CD4-positive, alpha-beta T cell (primary cell): Measurements from ENCODE around the gene PRRX2. TPM values are rescaled to one million over a fixed set of nuclear protein-coding genes. Genes with fewer than 3 reads are reported as not detected.
A peak's percentile ranks its signal among the peaks of the same experiment; 100 is the strongest.

Source experiments
- ATAC-seq: fragments of 200-7000 bp; cut with Tn5 transposase; one replicate; pipeline ENCODE4 v1.10.0; 2022; ENCODE audit warnings: mild to moderate bottlenecking; ENCODE audit not compliant: poor library complexity
- CTCF ChIA-PET: fragments of 350-600 bp; sonication (Branson Sonifier 250); formaldehyde crosslinking; loops from one replicate; lab custom pipeline; 2021; ENCODE audit warnings: antibody characterized with exemption, inconsistent platforms; lab: Charles Lee
- POLR2A ChIA-PET: fragments of 350-600 bp; sonication (Branson Sonifier 250); formaldehyde crosslinking; loops from one replicate; lab custom pipeline; 2021; ENCODE audit warnings: antibody characterized with exemption, inconsistent platforms; lab: Charles Lee
- DNase-seq, 14 experiments: peaks; one replicate each; pipeline ENCODE4 v3.0.0-alpha.2; 2013 to 2020; ENCODE audit warnings: mixed read lengths in 2 of 14
- H3K27ac ChIP-seq, 2 donors: one replicate each; pipeline versions ENCODE4 v1.5.1 to v1.7.0; 2013; ENCODE audit warnings: low read length in 2 of 2, low read depth in 1 of 2, mild to moderate bottlenecking in 1 of 2
- H3K27me3 ChIP-seq, 2 experiments: 1 replicate in 1 of 2; 2 replicates in 1 of 2; pipeline versions ENCODE4 v1.6.1 to v1.7.0; 2013; ENCODE audit warnings: low read length in 2 of 2, control low read depth in 1 of 2, mild to moderate bottlenecking in 1 of 2, moderate library complexity in 1 of 2; ENCODE audit not compliant: insufficient read depth in 2 of 2, control insufficient read depth in 1 of 2
- H3K36me3 ChIP-seq: one replicate; pipeline ENCODE4 v1.6.1; 2013; ENCODE audit warnings: low read length, control low read depth; ENCODE audit not compliant: insufficient read depth
- H3K4me1 ChIP-seq: one replicate; pipeline ENCODE4 v1.6.1; 2013; ENCODE audit warnings: low read length, control low read depth; ENCODE audit not compliant: insufficient read depth
- H3K4me3 ChIP-seq: one replicate; pipeline ENCODE4 v1.5.1; 2013; ENCODE audit warnings: mild to moderate bottlenecking, low read length, moderate library complexity
- H3K9me3 ChIP-seq, 2 experiments: 1 replicate in 1 of 2; 2 replicates in 1 of 2; pipeline versions ENCODE4 v1.6.1 to v1.7.0; 2013; ENCODE audit warnings: low read length in 2 of 2, mild to moderate bottlenecking in 2 of 2, control low read depth in 1 of 2, moderate library complexity in 1 of 2; ENCODE audit not compliant: control insufficient read depth in 1 of 2, insufficient read depth in 1 of 2
- H3K27ac Mint-ChIP-seq: one replicate; pipeline ENCODE4 v1.8.0; 2020; ENCODE audit warnings: mixed read lengths
- H3K27me3 Mint-ChIP-seq: one replicate; pipeline ENCODE4 v1.8.0; 2021; ENCODE audit warnings: mixed read lengths
- H3K36me3 Mint-ChIP-seq: one replicate; pipeline ENCODE4 v1.8.0; 2021; ENCODE audit warnings: low read depth, mixed read lengths
- H3K4me1 Mint-ChIP-seq: one replicate; pipeline ENCODE4 v1.8.0; 2021; ENCODE audit warnings: low read depth, mixed read lengths
- H3K4me3 Mint-ChIP-seq: one replicate; pipeline ENCODE4 v1.8.0; 2020; ENCODE audit warnings: mild to moderate bottlenecking, mixed read lengths
- H3K9me3 Mint-ChIP-seq: one replicate; pipeline ENCODE4 v1.8.0; 2020; ENCODE audit warnings: mixed read lengths
- intact Hi-C, 2 experiments: fragments of 100-400 bp; cut with DNase I in 1 of 2; cut with micrococcal nuclease in 1 of 2; formaldehyde crosslinking; loops; one replicate each; pipeline versions ENCODE4 v1.15.1 to v1.9.0; 2023 to 2025; cut with DNase I, micrococcal nuclease
- total RNA-seq, 174 experiments: library from RNA in 2 of 174; stranded (reverse) in 2 of 174; gene quantifications; one replicate each; pipeline ENCODE4 v1.2.3 and lab custom pipeline; 2021 to 2026
- TF ChIP-seq, protein P1 (sequence below): fragments of 200-600 bp; IDR thresholded peaks from one replicate; pipeline ENCODE4 v1.8.0; 2022; ENCODE audit warnings: antibody characterized with exemption, mild to moderate bottlenecking

Gene PRRX2
- total RNA-seq, 2 experiments from 2014 or later = not detected

DNA sequence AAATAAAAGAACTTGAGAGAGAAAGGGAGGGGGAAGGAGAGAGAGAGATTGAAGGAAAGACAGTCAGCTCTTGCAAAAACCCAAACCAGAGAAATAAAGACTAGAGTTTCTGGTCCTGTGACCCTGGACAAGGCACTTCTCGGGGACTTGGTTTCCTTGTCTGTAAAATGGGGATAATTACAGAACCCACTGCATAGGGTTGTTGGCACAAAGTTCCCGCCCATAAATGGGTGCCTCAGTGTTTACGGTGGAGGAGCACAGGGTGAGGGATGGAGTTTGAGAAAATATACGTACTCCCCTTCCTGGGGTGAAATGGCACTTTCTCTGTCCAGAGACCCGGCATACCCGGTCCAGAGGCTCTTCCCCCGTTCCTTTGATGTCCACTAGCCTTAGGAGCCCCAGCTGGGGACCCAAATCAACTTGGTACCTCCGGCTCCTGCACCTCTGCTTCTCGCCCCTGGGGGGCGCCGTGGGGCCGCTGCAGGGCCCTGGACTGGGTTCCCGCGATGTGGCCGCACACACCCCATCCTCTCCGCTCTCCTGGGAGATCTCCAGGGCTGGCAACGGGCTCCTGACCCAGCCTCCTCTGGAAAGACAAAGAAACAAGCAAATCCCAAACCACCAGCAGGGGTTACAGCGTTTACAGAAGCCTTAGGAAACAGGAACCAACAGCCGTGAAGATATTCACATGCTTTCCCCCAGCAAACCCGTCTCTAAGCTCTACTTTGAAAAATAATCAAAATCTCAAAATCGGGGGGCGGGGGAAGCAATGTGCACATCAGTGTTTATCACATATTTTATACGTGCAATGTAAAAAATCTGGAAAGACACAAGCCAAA, 61.1 kb downstream of the PRRX2 start:
- no peak overlapping the region for H3K4me3 ChIP-seq
- peaks cover 8% of the 10 kb centered on the region for H3K27me3 Mint-ChIP-seq
- no peaks in the 10 kb centered on the region for H3K9me3 Mint-ChIP-seq
- H3K27me3 ChIP-seq = peaks cover 0 to 7% of the 10 kb centered on the region in 2 experiments
- no peaks in the 10 kb centered on the region for H3K36me3 Mint-ChIP-seq
- ChIA-PET POLR2A (interaction anchor here (1.0 to 1.3 kb wide), 2 partner anchors 11 to 402 kb away, joined by 3 to 7 read pairs; no protein-coding TSS in a partner anchor), CTCF (interaction anchor here (0.6 to 2.7 kb wide), 20 partner anchors 9 to 605 kb away, joined by 3 to 24 read pairs (median 4); no protein-coding TSS in a partner anchor)
- no peaks in the 10 kb centered on the region for H3K36me3 ChIP-seq
- H3K27ac Mint-ChIP-seq = no peak overlapping the region
- peaks cover 4% of the 10 kb centered on the region for H3K4me1 Mint-ChIP-seq
- intact Hi-C loops = loop anchor here in 1 of 2 experiments (1.0 kb wide), 1 partner anchor 57 kb away; no protein-coding TSS in a partner anchor
- H3K27ac ChIP-seq = no peak overlapping the region
- peak; percentile 94 for ATAC-seq
- peak; percentile 31 to 77 (median 48) for DNase-seq
- TF ChIP-seq, protein P1, sequence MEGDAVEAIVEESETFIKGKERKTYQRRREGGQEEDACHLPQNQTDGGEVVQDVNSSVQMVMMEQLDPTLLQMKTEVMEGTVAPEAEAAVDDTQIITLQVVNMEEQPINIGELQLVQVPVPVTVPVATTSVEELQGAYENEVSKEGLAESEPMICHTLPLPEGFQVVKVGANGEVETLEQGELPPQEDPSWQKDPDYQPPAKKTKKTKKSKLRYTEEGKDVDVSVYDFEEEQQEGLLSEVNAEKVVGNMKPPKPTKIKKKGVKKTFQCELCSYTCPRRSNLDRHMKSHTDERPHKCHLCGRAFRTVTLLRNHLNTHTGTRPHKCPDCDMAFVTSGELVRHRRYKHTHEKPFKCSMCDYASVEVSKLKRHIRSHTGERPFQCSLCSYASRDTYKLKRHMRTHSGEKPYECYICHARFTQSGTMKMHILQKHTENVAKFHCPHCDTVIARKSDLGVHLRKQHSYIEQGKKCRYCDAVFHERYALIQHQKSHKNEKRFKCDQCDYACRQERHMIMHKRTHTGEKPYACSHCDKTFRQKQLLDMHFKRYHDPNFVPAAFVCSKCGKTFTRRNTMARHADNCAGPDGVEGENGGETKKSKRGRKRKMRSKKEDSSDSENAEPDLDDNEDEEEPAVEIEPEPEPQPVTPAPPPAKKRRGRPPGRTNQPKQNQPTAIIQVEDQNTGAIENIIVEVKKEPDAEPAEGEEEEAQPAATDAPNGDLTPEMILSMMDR = peak; percentile 76
- H3K4me3 Mint-ChIP-seq = no peak overlapping the region
- peaks cover 7% of the 10 kb centered on the region for H3K4me1 ChIP-seq
- H3K9me3 ChIP-seq = no peaks in the 10 kb centered on the region

DNA sequence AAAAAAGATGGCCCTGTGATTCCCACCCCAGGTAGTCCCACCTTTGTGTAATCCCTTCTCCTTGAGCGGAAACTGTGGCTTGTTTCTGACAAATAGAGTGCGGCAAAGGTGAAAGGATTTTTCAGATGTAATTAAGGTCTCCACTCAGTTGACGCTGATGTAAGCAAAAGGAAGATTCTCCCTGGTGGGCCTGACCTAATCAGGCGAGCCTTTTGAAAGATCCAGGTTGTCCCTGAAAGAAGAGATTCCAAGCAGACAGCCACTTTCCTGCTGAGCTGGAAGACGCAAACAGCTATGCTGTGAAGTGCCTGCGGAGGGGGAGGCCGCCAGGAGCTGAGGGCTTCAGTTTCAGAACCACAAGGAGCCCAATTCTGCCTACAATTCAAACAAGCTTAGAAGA, 63.3 kb downstream of the PRRX2 start:
- DNase-seq (no peak), ATAC-seq (no peak)
- H3K27me3 ChIP-seq = peaks cover 0 to 3% of the 10 kb centered on the region in 2 experiments
- Mint-ChIP-seq H3K27me3 (peaks cover 8% of the 10 kb centered on the region), H3K27ac (no peak overlapping the region), H3K36me3 (no peaks in the 10 kb centered on the region), H3K4me1 (peaks cover 4% of the 10 kb centered on the region), H3K9me3 (no peaks in the 10 kb centered on the region), H3K4me3 (no peak overlapping the region)
- intact Hi-C loops = no loop called here
- H3K4me1 ChIP-seq = peaks cover 7% of the 10 kb centered on the region
- TF ChIP-seq, protein P1 = no peak
- no peaks in the 10 kb centered on the region for H3K36me3 ChIP-seq
- H3K9me3 ChIP-seq = no peaks in the 10 kb centered on the region
- H3K27ac ChIP-seq = no peak overlapping the region
- no peak overlapping the region for H3K4me3 ChIP-seq
- ChIA-PET CTCF (no interaction called here), POLR2A (no interaction called here)

DNA sequence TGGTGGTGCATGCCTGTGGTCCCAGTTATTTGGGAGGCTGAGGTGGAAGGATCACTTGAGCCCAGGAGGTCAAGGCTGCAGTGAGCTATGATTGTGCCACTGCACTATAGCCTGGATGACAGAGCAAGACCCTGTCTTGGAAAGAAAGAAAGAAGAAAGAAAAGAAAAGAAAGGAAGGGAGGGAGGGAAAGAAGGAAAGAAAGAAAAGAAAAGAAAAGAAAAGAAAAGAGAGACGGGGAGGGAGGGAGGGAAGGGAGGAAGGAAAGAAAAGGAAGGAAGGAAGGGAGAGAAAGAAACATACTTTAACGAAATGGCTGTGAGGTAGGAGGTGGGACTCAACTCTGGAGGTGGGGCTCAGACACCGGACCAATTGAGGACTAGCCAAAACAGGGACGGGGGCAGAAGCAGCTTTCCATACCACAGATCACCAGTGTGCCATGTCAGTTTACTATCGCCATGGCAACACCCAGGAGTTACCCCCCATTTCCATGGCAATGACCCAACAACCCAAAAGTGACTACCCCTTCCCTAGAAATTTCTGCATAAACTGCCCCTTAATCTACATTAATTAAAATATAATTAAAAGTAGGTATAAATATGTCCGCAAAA, 66.1 kb downstream of the PRRX2 start:
- H3K27me3 Mint-ChIP-seq = peaks cover 7% of the 10 kb centered on the region
- H3K36me3 Mint-ChIP-seq = no peaks in the 10 kb centered on the region
- no peaks in the 10 kb centered on the region for H3K9me3 Mint-ChIP-seq
- H3K4me1 Mint-ChIP-seq = peaks cover 3% of the 10 kb centered on the region
- no peak for ATAC-seq
- H3K36me3 ChIP-seq = no peaks in the 10 kb centered on the region
- no peak overlapping the region for H3K4me3 ChIP-seq
- H3K27ac Mint-ChIP-seq = no peak overlapping the region
- H3K9me3 ChIP-seq = no peaks in the 10 kb centered on the region
- H3K4me1 ChIP-seq = peaks cover 3% of the 10 kb centered on the region
- TF ChIP-seq, protein P1 = no peak
- ChIA-PET CTCF (no interaction called here), POLR2A (no interaction called here)
- intact Hi-C loops = no loop called here
- H3K27me3 ChIP-seq = peaks cover 0 to 4% of the 10 kb centered on the region in 2 experiments
- H3K27ac ChIP-seq = no peak overlapping the region
- no peak for DNase-seq
- H3K4me3 Mint-ChIP-seq = no peak overlapping the region
